GM13977 (cell line): Measurements from ENCODE around the gene TNC.

Source experiments
- DNase-seq: peaks from one replicate; pipeline ENCODE4 v3.0.0; 2012; ENCODE audit warnings: low spot score
- CTCF ChIP-seq: IDR thresholded peaks from 2 replicates; pipeline ENCODE4 v1.5.1; 2012; ENCODE audit warnings: mild to moderate bottlenecking, control low read depth; ENCODE audit not compliant: insufficient read depth; ENCODE audit errors: extremely low read depth, missing control alignments
- in situ Hi-C: fragments of 300-500 bp; cut with MboI; formaldehyde crosslinking; loops from one replicate; pipeline ENCODE4 v1.12.0; 2022; ENCODE audit warnings: low sequenced_read_pairs, low pct_unique_long_range_greater_than_20kb, mixed read lengths, inconsistent platforms; ENCODE audit not compliant: unreplicated experiment

Gene TNC

GRCh38 chr9:114987116-114987515, 130.8 kb downstream of the TNC start:
- no peak for DNase-seq
- no peak for TF ChIP-seq CTCF
- in situ Hi-C loops, result no loop called here

- in situ Hi-C loops, result no loop called here
- no peak for TF ChIP-seq CTCF
- DNase-seq, result no peak
Measured at GRCh38 chr9:114985959-114986501, 131.9 kb downstream of the TNC start.

GRCh38 chr9:114981063-114981462, 136.9 kb downstream of the TNC start:
- TF ChIP-seq CTCF, result no peak
- DNase-seq, result no peak
- in situ Hi-C loops, result no loop called here

- DNase-seq, result no peak
- TF ChIP-seq CTCF, result no peak
- in situ Hi-C loops, result no loop called here
Measured at GRCh38 chr9:114973216-114973615, 144.7 kb downstream of the TNC start.

- in situ Hi-C loops, result no loop called here
- no peak for TF ChIP-seq CTCF
- no peak for DNase-seq
Measured at GRCh38 chr9:114972510-114973136, 145.3 kb downstream of the TNC start.
